Neural progenitor cell (in vitro differentiated cells): Measurements from ENCODE around the gene TMEM242.

Experiments
- CTCF ChIP-seq: fragments of 200-600 bp; sonication (generic); IDR thresholded peaks from 2 replicates; pipeline ENCODE4 v1.5.1; 2017; ENCODE audit warnings: antibody characterized with exemption, mild to moderate bottlenecking
- EZH2 ChIP-seq: fragments of 200-600 bp; sonication (generic); IDR thresholded peaks from 2 replicates; pipeline ENCODE4 v1.6.1; 2017; ENCODE audit warnings: antibody characterized with exemption, mild to moderate bottlenecking, moderate library complexity
- EZH2phosphoT487 ChIP-seq: fragments of 200-600 bp; sonication (generic); IDR thresholded peaks from 2 replicates; pipeline ENCODE4 v1.6.1; 2017; ENCODE audit warnings: antibody characterized with exemption

- no peak for TF ChIP-seq CTCF
- TF ChIP-seq EZH2: no peak
- TF ChIP-seq EZH2phosphoT487: no peak
Observed at GRCh38 chr6:157361886-157362285, 38.6 kb upstream of the TMEM242 start.
